Glomerular visceral epithelial cell (primary cell): ENCODE measurements around the gene CENPQ.

Experiments used
- DNase-seq: peaks from one replicate; pipeline ENCODE4 v3.0.0-alpha.2; 2016; ENCODE audit errors: extremely low spot score

Gene CENPQ

GRCh38 chr6:49504666-49505065, 41.5 kb downstream of the CENPQ start:
- DNase-seq: no peak

DNA sequence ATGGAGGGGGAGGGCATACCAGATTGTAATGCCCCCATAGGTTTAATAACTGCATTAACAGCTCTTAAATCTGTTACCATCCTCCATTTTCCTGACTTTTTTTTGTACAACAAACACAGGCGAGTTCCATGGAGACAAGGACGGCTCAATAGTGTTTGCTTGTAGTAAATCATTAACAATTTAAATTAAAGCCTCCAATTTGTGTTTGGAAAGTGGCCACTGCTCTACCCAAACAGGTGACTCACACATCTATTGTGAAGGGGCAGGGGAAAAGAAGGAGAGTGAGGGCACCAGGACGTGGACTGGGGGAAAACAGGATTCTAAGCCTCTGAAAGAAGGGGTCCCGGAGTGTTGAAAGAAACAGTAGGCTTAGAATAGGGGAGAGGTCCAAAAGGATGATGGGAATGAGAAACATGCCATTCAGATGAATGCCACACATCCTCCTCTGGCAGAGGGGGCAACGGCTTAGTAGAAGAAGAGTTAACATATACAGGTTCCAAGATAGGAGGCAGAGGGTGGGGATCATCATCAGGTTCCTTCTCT, 43.5 kb downstream of the CENPQ start:
- DNase-seq: no peak

DNA sequence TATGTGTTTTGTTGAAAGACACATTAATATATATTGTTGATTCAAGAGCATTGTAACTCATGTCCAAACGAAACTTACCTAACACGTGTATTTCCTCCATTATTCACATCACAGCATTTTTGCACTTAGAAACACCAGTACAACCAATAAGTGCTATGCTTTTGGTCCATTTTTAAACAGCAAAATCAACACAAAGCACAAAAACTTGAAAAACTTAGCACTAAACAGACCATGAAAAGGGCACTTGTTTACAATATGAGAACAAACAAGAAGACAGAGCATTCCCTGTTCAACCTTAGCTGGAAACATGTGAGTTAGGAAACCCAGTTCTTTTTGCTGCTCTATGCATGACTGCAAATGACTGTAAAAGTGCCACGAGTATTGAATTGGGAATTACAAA, 46.2 kb downstream of the CENPQ start:
- DNase-seq: no peak

DNA sequence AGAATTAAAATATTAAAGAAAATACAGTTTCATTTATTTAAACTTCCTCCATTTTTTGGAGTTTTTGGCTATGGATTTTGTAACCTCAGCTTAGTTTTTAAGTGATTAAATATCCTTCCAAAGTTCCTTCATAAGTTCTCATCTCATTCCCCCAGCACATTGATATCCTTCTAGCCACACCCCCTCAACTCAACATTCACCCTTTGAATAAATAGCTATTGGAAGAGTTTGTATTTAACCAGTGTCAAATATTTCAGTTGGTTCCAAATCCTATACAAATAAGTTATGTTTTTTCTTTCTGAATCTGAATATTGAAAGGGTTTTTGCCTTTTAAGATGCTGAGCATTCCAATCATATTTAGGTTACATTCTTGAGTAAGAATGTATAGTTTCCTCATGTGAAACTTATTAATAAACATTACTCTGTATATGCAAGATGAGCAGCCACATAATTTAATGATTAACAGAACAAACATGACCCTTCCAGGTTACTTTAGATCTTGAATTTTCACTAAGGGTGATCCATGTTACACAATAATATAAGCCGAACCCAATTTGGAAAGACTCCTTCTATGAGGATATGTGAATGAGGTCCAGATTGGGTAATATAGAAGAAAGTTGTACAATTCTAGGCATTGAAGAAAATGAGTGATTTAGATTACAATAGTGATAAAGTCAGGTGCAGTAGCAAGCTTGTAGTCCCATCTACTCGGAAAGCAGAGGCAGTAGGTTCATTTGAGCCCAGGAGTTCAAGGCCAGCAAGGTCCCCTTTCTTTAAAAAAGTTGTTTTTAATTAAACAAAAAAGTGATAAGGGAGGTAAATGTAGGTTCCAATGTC, 50.2 kb downstream of the CENPQ start:
- DNase-seq: no peak

GRCh38 chr6:49514571-49515484, 51.7 kb downstream of the CENPQ start:
- no peak for DNase-seq

GRCh38 chr6:49515485-49516146, 52.4 kb downstream of the CENPQ start:
- no peak for DNase-seq

- no peak for DNase-seq
Observed at GRCh38 chr6:49516147-49516505, 53.0 kb downstream of the CENPQ start.

GRCh38 chr6:49517919-49518318, 54.7 kb downstream of the CENPQ start:
- no peak for DNase-seq

DNA sequence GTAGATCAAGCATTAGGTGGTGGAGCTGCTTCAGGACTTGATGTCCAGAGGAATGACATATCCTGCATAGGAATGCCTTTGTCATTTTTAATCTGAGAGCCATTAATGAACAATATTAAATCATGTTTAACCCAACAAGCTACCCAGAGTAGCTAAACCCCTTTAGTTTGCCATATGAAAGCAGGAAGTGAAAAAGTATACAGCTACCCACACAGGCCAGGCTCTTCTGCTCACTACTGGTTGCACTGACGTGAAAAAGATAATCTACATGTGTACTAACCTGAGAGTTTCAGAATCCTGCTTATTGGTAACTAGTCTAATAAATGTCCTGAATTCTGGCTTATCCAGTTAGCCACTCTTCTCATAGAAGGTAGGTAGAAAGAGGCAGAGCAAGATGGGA, 56.5 kb downstream of the CENPQ start:
- no peak for DNase-seq

DNA sequence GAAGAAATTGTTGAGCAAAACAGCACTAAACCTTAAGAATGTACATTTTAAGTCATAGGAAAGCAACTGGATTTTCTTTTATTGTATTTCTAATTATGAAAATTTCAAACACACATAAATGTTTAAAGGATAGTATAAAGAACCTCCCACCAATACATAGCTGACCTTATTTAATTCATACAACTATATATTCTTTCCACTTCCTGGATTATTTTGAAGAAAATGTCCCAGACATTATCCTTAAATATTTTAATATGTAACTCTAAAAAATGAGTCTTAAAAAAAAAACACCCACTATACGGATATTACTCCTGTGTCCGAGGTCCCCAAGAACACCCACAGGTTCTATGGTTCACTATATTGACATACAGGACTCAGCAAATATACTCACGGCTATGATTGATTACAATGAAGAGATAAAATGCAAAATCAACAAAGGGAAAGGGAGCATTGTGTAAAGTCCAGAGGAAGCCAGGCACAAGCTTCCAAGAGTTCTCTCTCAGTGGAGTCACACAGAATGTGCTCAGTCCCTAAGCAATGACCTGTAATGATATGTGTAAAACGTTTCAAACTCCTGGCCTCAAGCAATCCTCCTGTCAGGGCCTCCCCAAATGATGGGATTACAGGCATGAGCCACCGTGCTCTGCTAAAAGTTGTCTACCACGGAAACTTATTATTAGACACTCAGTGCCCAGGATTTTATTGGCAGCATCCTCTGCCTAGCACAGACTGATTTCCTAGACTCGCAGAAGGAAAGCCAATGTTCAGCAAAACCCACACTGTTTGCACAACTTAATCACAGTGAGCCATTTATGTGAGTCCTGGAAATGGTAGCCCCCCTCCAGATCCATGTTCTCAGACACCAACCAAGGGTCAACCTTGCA, 59.8 kb downstream of the CENPQ start:
- DNase-seq: no peak

DNA sequence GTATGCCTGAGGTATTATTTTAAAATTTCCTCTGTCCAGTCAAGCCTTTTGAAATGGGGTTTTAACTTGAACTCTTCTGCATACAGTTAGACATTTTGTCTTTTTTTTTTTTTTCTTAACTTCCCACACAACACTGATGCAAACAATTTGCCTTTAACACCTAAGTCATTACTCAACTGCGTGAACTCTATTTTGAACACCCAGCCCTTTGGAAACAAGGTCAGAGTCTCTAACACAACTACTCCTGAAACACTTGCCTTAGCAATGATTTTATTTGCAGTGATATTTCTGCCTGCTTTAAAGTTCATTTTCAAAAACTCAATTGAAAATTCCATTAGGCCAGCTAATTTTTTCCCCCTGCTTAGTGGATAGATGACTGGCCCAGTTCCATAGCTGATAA, 60.7 kb downstream of the CENPQ start:
- DNase-seq: no peak

- DNase-seq: no peak
Observed at GRCh38 chr6:49524541-49524940, 61.4 kb downstream of the CENPQ start.

GRCh38 chr6:49526598-49526997, 63.4 kb downstream of the CENPQ start:
- no peak for DNase-seq

DNA sequence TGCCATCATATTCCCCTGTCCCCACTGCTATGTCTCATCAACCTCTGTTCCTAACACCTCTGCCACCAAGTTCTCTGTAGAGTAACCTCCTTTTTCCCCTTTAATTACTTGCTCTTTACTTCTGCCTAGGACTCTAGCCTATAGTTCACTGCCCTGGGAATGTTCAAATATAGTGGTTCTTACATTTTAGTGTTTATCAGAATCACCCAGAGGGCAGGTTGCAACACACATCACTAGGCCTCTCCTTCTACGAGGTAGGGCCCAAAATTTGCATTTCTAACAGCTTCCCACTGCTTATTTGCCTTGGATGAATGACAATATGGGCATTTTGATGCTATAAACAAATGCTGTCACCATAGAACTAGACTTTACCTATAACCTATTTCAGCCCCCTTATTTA, 64.2 kb downstream of the CENPQ start:
- no peak for DNase-seq

DNA sequence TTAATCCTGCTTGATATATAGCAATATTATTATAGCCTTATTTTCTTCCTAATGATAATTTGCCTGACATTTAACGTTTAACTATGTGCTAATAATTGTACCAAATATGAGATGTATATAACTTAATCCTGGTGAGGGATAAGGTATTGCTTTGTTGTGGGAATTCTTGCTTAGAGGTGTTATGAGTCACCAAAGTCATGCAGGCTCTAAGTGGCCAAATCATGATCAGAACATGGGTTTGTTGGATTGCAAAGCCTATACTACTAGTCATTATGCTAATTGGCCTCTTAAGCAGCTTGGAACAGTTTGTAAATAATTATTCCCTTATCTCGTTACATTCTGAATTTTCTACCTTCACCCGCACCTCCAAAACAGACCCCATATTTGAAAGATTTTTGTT, 65.4 kb downstream of the CENPQ start:
- no peak for DNase-seq

GRCh38 chr6:49530141-49530776, 67.1 kb downstream of the CENPQ start:
- DNase-seq: no peak

DNA sequence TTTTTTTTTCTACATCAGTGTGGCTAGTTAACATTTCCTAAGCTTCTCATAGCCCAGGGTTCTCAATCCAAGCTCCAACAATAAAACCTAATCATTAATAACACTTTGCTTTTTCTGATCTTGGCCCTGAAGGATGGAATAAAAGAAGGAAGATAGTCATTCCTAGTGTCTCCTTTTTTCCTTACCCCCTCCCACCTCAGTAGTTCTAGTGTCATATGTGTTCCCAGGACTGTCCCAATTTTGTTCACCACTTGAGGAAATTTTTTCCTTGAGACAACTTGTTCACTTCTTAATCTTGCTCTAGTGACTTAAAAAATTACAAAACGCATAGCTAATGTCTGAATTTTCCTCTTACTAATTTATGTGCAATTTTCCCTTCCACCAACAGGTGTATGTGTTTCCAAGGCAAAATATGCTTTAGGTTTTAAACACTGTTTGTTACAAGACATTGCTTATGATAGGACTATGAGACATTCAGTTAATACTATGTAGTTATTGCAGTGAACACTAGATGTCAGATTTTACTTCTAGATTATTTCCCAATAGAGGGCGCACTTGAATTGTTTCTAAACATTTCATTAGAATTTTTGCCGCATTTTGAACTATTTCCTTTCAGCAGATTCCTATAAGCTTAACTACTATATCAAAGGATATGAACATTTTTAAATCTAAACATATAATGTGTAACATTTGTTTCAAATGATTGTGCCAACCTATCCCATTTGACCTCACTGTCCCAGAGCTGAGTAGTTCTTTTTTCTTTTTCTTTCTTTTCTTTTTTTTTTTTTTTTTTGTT, 68.8 kb downstream of the CENPQ start:
- peak; percentile 55 for DNase-seq

- no peak for DNase-seq
Observed at GRCh38 chr6:49535795-49536194, 72.6 kb downstream of the CENPQ start.

GRCh38 chr6:49539102-49539501, 75.9 kb downstream of the CENPQ start:
- no peak for DNase-seq

GRCh38 chr6:49540614-49541013, 77.4 kb downstream of the CENPQ start:
- no peak for DNase-seq
